HTERT RPE-1 (cell line): ENCODE measurements around the gene EPHB2.

Experiments
- in situ Hi-C: fragments of 300-500 bp; cut with MboI; formaldehyde crosslinking; loops from 4 replicates; pipeline ENCODE4 v1.14.3; 2020; ENCODE audit warnings: low sequenced_read_pairs

EPHB2 gene

GRCh38 chr1:22876359-22877111 lies 165.9 kb downstream of the EPHB2 start:
- in situ Hi-C loops: no loop called here

GRCh38 chr1:22877112-22877915 lies 166.7 kb downstream of the EPHB2 start:
- in situ Hi-C loops: no loop called here

DNA sequence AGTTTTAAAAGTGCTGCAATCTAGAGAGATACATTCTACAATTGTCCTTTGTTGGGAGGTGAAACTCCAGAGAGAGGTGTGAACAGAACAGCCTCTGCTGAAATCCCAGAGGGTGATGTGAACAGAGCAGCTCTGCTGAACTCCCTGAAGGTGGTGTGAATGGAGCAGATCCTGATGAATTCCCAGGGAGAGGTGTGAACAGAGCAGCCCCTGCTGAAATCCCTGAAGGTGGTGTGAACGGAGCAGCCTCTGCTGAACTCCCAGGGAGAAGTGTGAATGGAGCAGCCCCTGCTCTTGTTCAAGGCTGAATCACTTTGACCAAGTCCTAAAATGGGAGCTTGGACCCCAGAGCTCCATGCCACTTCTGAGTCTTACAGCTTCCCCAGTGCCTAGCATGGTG lies 167.3 kb downstream of the EPHB2 start:
- in situ Hi-C loops: no loop called here

GRCh38 chr1:22878626-22879025 lies 168.0 kb downstream of the EPHB2 start:
- in situ Hi-C loops: no loop called here

DNA sequence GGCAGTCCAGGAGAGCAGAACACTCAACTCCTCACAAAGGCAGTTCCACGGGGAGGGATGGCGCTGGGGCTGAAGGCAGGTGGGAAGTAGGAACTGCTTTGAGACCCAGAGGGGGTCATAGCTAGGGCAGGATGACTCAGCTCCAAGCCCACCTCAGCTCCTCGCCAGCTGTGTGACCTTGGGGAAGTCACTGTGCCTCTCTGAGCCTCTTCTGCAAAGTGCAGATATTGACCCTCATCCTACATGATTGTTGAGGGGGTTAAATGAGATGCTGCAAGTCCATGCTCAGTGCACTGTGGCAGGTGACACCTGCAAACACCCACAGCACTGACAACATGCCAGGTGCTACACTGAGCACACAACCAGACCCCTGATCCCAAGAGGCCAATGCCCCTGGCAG lies 168.8 kb downstream of the EPHB2 start:
- in situ Hi-C loops: no loop called here

GRCh38 chr1:22880174-22880601 lies 169.5 kb downstream of the EPHB2 start:
- in situ Hi-C loops: no loop called here

- in situ Hi-C loops: no loop called here
Measured at GRCh38 chr1:22883406-22883805, 172.8 kb downstream of the EPHB2 start.

- in situ Hi-C loops: no loop called here
Measured at GRCh38 chr1:22884806-22885530, 174.3 kb downstream of the EPHB2 start.

GRCh38 chr1:22886211-22886610 lies 175.6 kb downstream of the EPHB2 start:
- in situ Hi-C loops: no loop called here

DNA sequence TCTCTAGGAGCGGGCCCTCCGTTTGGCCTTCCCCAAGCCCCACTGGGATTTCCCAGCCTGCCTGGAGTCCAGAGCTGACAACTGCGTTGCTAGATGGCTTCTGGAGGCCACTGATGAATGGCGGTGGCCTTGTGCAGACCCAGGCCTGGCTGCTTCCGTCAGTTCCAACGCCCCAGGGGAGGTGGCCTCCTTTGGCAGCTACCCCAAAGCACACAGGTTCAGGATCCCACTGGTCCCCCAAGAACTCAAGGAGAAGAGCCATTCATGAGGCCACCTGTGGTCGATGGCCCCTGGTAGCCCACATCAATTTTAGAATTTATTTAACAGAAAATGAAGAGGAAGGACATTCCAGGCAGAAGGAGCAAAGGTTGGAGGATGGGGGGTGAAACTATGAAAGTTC lies 176.9 kb downstream of the EPHB2 start:
- in situ Hi-C loops: no loop called here

DNA sequence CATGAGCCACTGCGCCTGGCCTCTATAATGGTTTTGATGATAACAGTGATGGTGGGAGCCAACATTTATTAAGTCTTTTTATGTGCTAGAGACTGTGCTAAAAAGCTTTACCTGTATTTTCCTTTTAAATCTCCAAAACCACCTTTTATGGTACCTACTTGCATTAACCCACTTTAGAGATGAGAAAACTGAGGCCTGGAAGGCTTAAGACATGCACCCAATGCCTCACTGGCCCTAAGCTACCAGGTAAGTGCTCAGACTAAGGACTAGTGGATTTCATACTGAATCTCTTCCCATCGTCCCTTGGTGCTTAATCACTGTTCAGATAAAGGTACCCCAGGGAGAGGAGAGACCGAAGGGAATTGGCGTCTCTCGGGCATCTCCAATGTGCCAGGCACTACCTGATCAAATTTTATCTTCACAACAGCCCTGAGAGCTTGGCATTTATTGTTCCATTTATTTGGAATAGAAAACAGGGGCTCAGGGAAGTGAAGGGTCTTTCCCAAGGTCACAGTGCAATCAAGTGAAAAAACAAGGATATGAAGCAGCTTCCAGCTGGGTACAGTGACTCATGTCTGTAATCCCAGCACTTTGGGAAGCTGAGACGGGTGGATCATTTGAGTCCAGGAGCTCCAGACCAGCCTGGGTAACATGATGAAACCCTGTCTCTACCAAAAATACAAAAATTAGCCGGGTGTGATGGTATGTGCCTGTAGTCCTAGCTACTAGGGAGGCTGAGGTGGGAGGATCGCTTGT lies 177.9 kb downstream of the EPHB2 start:
- in situ Hi-C loops: no loop called here

GRCh38 chr1:22889213-22889827 lies 178.7 kb downstream of the EPHB2 start:
- in situ Hi-C loops: no loop called here

DNA sequence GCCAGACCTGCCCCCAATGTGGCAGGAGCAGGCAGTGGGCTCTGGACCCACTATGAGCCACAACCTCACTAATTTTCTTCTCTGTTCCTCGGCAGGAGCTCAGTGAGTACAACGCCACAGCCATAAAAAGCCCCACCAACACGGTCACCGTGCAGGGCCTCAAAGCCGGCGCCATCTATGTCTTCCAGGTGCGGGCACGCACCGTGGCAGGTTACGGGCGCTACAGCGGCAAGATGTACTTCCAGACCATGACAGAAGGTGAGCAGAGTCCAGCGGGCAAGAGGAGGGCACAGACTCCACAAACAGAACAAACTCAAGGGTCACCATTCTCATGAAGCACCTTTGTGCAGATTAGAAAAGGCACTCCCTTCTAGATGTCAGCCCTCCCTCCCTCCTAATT lies 182.2 kb downstream of the EPHB2 start:
- in situ Hi-C loops: no loop called here

GRCh38 chr1:22893292-22893691 lies 182.7 kb downstream of the EPHB2 start:
- in situ Hi-C loops: no loop called here

- in situ Hi-C loops: no loop called here
Measured at GRCh38 chr1:22895357-22895756, 184.7 kb downstream of the EPHB2 start.

GRCh38 chr1:22896184-22896583 lies 185.5 kb downstream of the EPHB2 start:
- in situ Hi-C loops: no loop called here

DNA sequence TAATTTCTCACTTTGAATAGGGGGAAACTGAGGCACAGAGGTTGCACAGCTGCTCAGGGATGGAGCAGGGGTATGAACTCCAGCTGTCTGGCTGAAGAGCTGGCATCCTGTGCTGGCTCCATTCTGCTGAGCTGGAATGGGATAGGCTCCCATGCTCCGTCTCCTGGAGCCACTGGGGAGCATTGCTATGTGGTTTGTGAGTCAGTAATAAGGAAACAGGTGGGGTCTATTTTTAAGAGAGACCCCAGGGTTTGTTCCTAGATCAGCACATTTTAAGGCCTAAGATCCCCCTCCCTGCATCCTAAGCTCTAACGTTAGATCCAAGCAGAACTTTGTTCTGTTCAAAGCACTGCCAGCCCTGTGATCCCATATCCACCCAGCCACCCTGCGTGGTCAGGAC lies 189.8 kb downstream of the EPHB2 start:
- in situ Hi-C loops: no loop called here

GRCh38 chr1:22903113-22903512 lies 192.5 kb downstream of the EPHB2 start:
- in situ Hi-C loops: no loop called here

DNA sequence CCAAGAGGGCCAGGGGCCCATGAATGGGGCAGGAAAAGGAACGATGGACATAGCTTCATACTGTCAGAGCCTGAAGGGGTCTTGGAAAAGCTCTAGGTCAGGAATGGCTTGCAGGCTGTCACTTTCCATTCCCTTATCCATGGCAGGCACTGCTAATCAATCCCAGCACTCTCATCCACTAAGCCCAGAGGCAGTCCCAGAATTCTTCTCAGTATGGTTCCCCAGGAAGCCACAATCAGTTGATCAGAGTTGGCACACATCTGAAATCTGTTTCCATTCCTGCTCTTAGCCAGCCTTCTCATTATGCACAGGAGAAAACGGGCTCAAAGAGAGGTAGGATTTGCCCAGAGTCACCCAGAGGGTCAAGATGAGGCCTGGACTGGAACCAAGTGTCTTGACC lies 196.3 kb downstream of the EPHB2 start:
- in situ Hi-C loops: no loop called here

GRCh38 chr1:22907528-22907927 lies 196.9 kb downstream of the EPHB2 start:
- in situ Hi-C loops: no loop called here
